Kidney capillary endothelial cell (primary cell): Measurements from ENCODE around the gene MOB2.
"Not testable (repeated sequence)": the region's sequence is repeated elsewhere in the genome, so short reads cannot be mapped to it uniquely, and the experiment has no call there.

Source experiments
- DNase-seq: peaks from one replicate; pipeline ENCODE4 v3.0.0-alpha.2; 2018; ENCODE audit warnings: low spot score

MOB2 gene

DNA sequence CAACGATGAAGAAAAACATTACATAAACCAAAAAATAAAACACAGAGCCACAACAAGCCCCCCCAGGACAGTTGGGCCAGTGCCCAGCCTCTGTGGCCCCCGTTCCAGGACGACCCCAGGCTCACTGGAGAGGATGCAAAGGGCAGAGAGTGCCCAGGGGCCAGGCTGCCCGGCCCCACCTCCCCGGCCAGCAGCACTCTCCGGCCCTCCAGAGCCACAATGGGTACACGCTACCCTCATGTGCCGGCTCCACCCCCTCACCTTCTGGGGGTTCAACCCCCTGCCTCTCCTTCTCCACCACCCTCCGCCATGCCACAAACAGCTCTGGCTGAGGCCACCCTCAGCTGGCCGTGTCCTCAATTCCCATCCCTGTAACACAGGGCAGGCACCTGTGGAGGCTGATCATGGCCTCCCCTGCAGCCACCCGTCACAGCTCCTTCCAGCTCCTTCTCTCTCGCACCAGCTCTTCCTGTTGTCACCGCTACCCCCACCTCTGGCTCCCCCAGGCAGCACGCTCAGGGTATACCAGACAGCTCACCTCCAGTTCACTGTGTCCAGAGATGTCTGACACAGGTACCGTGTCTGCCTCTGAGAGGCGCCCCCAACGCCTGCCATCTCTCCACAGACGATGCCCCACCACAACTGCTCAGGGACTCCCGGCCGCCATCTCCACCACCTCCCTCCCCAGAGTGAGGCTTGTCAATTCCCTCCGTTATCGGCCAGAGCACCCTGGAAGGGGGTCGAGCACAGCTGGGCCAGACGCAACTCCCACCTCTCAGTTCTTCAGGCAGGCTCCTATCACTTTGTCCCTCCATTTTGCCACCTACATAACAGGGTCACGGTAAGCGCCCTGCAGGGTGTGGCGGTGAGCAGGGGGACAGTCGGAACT lies 30.8 kb upstream of the MOB2 start:
- DNase-seq: no peak

DNA sequence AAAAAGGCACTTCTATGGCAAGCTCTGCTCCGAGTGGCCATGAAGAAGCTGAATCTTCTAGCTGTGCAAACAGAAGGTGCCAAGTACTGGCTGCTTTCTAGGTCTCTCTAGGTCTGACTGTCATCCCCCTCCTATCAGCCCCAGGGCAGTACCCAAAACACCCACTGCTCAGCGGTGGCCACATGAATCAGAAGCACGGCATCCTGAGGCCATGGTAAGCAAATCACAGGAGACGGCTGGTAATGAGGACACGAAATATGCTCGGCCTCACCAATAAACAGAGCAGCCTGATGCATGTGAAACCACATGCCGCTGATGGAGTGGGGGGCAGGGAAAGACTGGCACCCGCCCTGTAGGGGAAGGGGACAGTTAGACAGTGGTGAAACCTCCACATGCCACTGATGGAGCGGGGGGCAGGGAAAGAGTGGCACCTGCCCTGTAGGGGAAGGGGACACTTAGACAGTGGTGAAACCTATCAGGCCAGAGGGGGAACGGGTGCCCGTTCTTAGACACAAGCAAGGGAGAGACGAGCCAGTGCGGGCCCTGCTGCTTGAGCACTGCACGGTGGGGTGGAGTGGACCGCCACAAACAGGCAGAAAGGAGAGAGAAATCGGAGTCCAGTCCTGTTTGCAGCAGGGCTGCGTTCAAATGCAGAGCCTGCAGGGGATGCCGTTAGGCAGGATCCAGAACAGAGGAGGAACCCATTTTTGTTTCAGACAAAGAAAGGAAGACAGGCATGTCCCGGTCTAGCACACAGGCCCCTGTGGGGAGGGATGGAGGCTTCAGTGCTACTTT lies 29.9 kb upstream of the MOB2 start:
- DNase-seq: no peak

DNA sequence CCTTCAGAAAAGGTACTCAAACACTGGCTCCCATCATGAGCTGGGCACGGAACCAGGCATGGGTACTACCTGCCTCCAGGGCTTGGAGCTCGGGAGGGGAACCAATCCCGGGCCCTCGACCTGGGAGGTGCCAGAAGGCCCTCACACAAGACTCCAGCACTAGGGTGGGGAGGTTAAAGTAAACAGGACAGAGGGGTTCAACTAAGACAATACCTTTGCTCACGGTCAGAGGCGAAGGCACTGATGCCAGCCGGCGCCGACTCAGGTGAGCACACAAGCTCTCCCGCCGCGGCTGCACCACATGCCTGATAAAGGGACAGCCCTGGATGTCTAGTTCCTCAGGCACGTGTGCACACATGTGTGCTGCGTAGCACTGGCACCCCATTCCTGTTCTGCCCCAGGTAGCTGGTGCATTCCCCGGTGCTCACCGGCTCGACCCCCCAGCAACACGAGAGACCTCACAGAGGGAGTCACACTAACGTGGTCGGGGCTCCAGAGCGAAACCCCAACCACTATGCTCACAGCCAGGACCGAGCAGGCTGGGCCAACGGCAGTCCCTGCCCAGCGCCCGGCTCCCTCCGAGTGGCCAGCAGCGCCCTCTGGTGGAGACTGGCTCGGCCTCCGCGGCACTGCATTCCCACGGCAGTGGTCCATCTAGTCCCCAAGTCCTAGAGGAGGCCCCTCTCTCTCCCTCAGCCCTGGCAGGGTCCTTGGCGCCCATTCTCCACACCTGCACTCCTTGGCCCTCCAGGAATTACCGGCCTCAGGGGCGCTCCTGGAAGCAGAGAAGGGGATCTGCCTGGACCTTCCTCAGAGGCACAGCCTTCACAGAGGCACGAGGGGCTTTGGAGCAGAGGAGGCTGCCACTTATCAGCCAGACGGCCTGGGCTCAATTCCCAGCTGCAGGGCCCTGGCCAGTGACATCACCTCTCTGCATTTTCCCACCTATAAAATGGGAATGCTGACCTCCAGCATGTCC lies 28.8 kb upstream of the MOB2 start:
- peak; percentile 57 for DNase-seq

DNA sequence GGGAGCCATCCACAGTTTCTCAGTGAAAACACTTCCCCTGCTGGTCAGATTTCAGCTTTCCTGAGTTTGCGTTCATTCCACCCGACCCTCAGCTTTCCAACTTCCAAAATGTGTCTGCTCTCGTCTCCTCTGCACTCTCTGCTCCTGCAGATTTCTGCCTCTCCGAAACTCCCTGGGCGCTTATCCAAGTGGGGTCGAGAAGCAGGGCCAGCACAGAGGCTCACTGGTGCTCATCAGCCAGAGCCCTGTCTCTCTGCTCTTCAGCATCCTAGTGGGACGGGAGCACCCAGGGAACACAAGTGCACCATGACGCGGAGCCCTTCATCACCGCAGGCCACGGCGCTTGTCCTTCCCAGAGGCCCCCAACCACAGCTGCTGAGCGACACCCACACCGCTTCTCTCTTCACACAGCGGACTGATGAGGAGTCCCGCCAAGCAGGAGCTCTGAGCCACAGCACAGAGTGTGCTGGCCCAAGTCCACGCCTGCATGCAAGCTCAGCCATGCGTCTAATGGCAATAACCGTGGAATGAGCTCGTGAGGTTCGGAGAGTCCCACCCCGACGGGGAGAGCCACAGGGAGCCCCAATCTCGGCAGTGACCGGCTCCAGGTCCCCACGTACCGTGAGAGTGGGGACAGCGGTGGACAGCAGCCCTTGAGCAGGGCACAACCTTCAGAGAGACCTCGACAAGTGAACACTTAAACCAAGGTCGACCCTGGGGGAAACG lies 27.9 kb upstream of the MOB2 start:
- no peak for DNase-seq

DNA sequence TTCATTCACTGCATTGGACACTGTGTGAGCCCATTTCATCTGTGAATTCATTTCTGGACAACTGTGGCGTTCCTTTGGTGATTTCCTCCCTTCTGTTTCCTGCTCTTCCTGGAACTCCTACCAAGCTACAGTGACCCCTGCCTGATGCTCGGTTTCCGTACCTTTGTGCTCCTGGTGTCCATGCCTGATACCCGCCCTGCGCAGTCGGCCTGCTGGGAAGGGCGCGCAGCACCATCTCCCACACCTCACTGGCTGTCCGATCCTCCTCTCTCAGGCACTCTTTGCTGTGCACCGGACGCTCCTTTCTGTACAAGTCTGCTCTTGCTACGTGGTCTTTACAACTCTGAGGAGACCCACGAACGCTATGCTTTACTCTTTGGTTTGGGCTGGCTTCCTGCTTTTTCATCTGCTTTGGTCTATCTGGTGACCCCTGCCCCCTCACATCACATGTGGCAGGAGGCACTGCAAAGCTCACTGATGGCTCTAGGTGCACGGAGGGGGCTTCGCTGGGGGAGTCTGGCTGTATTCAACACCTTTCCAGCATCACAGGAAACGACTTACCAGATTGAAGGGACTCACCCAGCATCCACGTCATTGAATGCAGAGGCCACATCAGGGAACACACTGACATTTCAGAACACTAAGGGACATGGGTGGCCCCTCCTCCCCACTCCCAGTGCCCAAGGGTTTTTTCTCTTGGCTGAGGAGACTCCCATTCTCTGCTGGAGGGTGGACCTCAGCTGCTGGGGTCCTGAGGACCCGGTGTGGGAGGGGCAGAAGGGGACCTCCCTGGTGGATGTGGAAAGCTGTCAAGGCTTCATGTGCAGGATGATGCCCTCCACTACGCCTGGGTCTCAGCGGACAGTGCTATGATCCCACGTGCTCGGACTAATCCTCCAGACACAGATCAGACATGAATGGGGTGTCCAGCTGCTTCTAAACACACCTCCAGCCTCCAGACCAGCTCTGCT lies 27.0 kb upstream of the MOB2 start:
- peak; percentile 36 for DNase-seq

DNA sequence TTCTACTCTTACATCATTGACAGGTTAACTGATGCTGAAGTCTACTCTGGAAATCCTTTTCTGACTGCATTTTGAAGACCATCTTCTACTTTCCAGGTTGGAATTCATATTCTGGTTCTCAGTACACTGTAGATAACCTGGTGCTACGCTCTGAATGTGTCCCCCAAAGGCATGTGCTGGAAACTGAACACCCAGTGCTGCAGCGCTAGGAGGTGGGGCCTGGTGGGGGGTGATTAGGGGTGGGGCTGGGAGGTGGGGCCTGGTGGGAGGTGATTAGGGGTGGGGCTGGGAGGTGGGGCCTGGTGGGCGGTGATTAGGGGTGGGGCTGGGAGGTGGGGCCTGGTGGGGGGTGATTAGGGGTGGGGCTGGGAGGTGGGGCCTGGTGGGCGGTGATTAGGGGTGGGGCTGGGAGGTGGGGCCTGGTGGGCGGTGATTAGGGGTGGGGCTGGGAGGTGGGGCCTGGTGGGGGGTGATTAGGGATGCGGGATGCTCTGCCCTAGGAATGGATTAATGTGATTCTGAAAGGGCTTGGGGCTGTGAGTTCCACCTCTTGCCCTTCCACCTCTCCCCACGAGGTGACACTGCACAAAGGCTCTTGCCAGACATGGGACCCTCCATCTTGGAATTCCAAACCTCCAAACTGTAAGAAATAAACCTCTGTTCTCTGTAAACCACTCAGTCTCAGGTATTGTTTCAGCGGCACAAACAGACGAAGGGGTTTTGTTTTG lies 26.1 kb upstream of the MOB2 start:
- not testable (repeated sequence) for DNase-seq

DNA sequence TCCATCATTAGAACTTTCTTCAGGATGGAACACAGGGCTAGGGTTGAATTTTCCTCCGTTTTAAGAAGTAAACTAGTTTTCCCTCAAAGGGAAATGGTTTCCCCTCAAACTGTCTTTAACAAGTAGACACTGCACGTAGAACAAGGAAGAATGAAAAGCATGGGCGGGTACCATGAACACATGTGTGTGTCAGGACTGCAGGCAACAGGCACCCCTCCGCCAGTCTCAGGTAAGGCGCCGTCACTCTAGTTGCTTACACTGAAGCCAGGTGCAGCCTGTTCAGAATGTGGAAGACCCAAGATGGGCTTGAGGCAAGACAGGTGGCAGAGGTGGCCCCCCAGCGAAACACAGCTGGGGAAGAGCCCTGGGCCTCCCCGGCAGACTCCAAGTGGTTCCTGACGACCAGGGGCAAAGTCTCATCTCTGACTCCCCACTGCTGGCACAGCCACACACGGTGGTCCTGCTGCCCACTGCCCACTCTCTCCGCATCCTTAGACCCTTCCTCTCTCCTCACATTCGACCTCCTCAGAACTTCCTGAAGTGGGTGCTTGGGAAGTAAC lies 25.4 kb upstream of the MOB2 start:
- no peak for DNase-seq

DNA sequence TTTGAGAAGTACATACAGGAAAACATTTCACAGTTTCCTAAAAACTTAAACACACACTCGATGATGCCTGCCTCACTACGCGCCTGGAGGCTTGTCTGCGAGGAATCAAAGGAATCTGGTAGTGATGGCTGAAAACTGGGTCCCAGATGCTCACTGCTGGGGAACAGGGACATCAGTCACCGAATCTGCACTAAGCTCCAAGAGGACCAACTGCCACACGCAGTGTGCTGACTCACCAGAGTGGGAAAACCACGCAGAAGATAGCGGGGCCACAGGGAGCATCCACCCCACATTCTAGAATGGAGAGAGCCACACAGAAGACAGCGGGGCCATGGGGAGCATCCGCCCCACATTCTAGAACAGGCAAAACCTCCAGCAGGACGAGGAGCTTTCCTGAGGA lies 24.3 kb upstream of the MOB2 start:
- no peak for DNase-seq

DNA sequence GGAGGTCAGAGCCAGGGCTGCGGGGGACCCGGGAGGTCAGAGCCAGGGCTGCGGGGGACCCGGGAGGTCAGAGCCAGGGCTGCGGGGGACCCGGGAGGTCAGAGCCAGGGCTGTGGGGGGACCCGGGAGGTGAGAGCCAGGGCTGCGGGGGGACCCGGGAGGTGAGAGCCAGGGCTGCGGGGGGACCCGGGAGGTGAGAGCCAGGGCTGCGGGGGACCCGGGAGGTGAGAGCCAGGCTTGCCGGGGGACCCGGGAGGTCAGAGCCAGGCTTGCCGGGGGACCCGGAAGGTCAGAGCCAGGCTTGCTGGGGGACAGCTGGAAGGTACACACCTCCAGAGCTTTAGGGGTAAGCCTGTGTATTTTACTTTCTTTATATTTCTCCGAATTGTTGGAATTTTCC lies 23.8 kb upstream of the MOB2 start:
- DNase-seq: not testable (repeated sequence)

DNA sequence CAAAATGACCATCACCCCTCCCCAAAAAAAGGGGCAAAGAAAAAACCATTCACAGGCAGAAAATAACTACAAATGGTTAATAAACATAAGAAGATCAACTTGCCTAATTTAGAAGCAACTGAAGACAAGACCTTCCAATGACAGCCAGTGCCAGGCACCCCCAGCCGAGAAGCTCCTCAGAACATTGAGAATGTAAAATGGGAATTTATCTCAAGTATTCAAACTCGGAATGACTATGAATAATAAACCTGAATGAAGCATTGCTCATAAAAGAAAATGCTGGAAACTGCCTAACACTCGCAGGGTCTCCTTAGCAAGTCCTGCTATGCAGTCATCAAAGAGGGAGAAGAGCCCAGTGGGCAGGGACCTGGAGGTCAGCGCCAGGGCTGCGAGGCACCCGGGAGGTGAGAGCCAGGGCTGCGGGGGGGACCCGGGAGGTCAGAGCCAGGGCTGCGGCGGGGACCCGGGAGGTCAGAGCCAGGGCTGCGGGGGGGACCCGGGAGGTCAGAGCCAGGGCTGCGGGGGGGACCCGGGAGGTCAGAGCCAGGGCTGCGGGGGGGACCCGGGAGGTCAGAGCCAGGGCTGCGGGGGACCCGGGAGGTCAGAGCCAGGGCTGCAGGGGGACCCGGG lies 23.2 kb upstream of the MOB2 start:
- DNase-seq: no peak

DNA sequence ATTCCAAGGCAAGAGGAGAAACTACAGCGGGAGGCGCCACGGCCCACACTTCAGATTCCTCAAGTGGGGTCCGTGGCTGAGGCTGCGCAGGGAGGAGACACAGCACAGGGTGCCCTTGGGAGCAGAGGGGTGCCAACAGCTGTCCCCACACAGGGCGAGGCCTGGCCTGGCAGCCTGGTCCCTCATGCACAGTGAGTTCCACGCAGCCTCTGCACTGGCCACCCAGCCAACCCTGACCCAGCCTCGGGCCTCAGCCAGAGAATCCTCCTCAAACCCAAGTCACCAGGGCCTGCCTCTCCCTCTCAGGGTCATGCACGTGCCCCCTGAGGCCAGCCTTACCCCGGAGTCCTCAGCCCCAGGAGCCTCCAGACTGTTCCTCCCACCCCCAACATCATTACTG lies 22.4 kb upstream of the MOB2 start:
- no peak for DNase-seq

DNA sequence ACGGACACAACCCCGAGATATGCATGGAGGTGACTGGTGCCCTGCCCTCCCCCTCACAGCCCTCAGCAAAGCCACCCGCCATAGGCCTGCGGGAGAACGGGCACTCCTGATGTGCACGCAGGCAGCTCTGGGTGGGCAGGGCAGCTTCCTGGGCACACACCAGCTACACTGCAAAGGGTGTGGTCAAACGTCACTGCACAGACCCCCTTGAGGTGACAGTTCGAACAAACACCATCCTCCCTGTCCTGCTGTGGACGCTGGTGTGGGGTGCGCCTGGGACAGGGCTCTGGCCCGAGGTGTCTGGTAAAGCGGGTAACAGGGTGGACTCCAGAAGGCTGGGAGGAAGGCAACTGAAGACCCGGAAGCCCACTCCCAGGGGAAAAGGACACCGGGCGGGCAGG lies 21.9 kb upstream of the MOB2 start:
- no peak for DNase-seq

DNA sequence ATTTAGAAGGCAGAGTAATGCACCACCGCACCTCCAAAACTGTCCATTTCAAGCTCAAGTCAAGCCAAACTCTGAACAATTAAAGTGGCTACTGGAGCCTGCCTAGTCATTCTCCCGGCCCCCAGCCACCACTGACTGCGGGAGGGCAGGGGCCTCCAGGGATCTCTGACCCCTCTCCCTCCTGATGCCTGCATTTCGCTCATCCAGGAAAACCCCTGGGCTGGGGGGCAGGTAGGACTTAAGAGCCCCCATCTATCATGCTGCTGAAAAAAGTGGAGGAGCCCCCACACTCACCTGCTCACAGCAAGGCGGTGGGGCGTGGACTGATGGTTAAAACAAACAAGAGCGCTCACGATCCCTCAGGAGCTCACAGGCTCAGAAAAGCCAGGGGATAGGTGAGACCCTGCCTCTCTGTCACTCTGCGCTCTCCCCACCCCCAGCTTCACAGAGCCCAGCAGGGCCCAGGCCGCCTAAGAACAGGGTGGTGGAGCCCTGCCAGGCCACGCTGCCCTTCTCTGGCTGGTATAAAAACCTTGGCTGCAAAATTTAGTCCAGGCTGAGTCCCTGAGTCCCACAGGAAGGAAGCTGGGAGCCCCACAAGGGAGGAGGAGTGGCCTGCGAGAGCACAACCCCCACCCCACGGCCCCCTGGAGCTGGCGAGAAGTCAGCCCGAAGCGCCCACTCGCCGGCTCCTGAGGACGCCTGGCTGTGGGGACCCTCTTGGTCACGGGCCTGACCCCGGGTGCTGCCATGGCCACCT lies 21.0 kb upstream of the MOB2 start:
- no peak for DNase-seq

DNA sequence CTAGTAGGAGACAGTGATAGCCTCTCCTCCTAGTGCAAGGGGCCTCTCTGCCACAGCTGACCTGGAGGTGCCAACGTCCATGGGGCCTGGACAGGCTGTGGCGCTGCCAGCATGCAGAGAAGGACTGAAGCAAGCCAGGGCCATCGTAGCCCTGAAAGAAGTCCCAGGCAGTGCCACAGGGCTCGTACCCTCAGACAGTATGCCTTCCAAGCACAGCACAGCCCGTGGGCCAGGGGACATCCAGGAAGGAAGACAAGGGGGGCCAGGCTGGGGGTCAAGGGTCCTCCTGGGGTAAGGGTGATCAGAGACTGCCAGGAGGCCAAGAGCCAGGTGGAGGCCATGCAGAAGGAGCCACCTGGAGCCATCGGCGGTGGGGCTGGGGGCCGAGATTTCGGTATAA lies 20.4 kb upstream of the MOB2 start:
- DNase-seq: no peak

DNA sequence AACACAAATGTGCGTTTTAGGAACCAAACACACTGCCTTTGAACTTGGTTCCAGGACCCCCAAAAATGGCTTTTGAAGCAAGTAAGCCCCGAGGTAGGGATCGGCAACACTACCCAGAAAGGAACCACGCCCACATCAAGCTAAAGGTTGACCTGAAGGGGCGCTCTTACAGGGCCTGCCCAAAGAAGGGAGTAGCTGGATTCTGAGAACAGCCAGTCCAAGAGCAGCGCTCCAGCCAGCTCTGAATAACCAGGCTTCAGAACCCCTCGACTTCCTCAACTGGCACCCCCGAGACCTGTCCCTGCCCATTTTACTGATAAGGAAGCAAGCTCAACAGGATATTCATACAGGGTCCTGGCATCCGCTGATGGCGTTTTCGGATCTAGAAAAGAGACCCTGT lies 18.9 kb upstream of the MOB2 start:
- DNase-seq: no peak

DNA sequence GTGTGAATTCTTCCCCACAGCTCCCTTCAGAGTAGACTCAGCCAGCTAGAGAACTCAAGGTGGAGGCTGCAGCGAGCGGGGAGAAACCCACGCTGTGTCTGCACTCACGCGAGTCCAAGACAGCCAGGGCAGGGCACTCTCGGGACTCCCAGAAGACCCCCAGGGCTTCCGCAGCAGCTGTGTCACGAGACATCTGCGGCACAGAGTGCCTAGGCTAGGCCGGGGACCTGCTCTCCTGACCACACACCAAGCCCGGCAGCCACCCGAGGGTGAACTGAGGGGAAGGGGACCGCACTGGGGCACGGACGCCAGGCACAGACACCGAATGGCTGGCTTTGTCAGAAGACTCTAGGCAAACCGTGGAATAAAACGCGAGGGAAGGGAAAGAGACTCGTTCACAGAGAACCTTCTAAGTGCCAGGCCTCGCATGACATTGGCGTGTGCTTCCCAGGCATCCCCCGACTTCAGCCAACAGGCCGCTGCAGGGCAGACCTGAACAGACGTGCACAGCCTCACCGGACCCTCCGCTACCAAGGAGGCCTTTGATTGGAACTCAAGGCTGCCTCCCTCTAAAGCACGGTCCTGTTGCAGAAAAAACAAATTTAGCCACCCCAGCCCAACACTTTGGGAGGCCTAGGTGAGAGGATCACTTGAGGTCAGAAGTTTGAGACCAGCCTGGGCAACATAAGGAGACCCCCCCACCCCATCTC lies 18.2 kb upstream of the MOB2 start:
- no peak for DNase-seq

DNA sequence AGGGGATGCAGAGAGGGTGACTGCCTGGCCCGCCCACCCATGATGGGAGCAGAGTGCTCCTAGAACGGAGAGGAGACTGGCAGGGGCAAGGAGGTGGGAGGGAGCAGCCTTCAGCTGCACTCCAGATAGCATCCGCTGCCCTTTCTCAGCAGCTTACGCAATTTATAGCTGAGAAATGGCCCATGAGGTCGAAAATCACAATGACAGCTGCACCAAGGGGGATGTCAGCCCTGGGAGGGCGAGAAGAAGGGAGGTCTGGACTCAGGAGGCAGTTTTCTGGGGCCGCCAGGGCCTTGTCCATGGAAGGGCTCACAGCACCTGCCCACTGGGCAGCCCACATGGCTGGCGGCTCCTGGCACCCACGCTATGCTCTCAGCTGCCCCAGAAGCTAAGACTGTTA lies 17.6 kb upstream of the MOB2 start:
- no peak for DNase-seq
